Esophagus squamous epithelium (tissue), 5 donors: ENCODE measurements around the gene TRAF2. TPM values are rescaled to one million over a fixed set of nuclear protein-coding genes. Genes with fewer than 3 reads are reported as not detected.
A peak's percentile ranks its signal among the peaks of the same experiment; 100 is the strongest.

Experiments
- DNase-seq: peaks from one replicate; lab custom pipeline; 2025; lab: John Stamatoyannopoulos, UW
- H3K27ac ChIP-seq, 4 donors: fragments of 200-600 bp; sonication (generic); one replicate each; pipeline ENCODE4 v1.5.1; 2016 to 2019; ENCODE audit warnings: mild to moderate bottlenecking in 1 of 4
- H3K27me3 ChIP-seq, 4 donors: fragments of 200-600 bp; sonication (generic); 1 replicate in 3 of 4; 2 replicates in 1 of 4; pipeline versions ENCODE4 v1.5.1 to v1.6.0; 2017 to 2021; ENCODE audit warnings: antibody characterized with exemption in 1 of 4
- H3K36me3 ChIP-seq, 3 donors: fragments of 200-600 bp; sonication (generic); one replicate each; pipeline ENCODE4 v1.5.1; 2016 to 2019
- H3K4me1 ChIP-seq, 3 donors: fragments of 200-600 bp; sonication (generic); one replicate each; pipeline ENCODE4 v1.5.1; 2017 to 2019
- H3K4me3 ChIP-seq, 4 donors: fragments of 200-600 bp; sonication (generic); 1 replicate in 3 of 4; 2 replicates in 1 of 4; pipeline ENCODE4 v1.5.1; 2016 to 2019; ENCODE audit warnings: mild to moderate bottlenecking in 2 of 4, moderate library complexity in 1 of 4
- H3K9me3 ChIP-seq, 3 donors: fragments of 200-600 bp; sonication (generic); one replicate each; pipeline ENCODE4 v1.5.1; 2016 to 2019
- POLR2A ChIP-seq, 4 donors: fragments of 450-650 bp; IDR thresholded peaks; one replicate each; pipeline ENCODE4 v1.6.1; 2017; ENCODE audit warnings: antibody characterized with exemption in 4 of 4, mild to moderate bottlenecking in 4 of 4, moderate library complexity in 3 of 4
- WGBS, 2 donors: methylation state at CpG; one replicate each; pipeline ENCODE4 v1.1.5; 2018; 5-methylcytosine and 5-hydroxymethylcytosine counted together
- intact Hi-C: fragments of 100-400 bp; cut with DNase I; formaldehyde crosslinking; loops from one replicate; pipeline ENCODE4 v1.15.0; 2022
- total RNA-seq, 4 donors: library from RNA; depleted of rRNA; stranded (reverse); fragments of >200 nt; gene quantifications; one replicate each; pipeline ENCODE4 v1.1.0, GENCODE V29; 2016
- TF ChIP-seq, protein P1 (sequence below), 6 experiments: fragments of 450-650 bp in 4 of 6; fragments of 200-600 bp in 2 of 6; sonication (generic) in 2 of 6; IDR thresholded peaks; one replicate each; pipeline ENCODE4 v1.5.1; 2016 to 2019; ENCODE audit warnings: antibody characterized with exemption in 6 of 6, mild to moderate bottlenecking in 4 of 6, moderate library complexity in 4 of 6
- donor health status: DM: yes; HTN: yes; CAD: no.

The TRAF2 gene
- total RNA-seq, 4 donors from 2014 or later: 8.0 to 20.9 (median 13.2) TPM

DNA sequence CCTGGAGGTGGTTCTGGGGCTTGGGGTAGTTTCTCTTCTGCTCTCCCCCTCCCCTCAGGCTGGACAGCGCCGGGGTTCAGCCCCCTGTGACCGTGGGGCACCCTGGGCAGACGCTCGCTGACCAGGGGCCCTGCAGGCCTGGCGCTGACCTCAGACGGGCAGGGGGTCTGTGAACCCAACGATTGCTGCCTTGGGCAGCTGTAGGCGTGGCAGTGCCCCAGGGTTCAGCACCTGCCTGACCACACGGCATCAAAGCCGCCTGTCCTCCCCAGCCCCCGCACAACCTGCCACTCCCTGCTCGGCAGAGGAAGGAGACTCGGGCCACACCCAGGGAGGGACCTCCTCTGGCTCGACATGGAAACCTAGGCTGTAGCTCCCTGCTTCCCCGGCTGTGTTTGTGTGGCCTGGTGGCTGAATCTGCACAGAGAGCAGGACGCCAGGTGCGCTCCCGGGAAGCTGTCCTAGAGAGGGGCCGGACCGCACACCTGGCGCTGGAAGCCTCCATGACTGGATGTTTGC is 77.9 kb downstream of the TRAF2 start:
- peaks cover 23 to 47% (median 23%) of the 10 kb centered on the region in 3 donors for H3K4me1 ChIP-seq
- intact Hi-C loops: no loop called here
- no peak overlapping the region for H3K4me3 ChIP-seq
- peaks cover 0 to 13% (median 0%) of the 10 kb centered on the region in 4 donors for H3K27me3 ChIP-seq
- H3K27ac ChIP-seq: no peak overlapping the region
- no peaks in the 10 kb centered on the region for H3K9me3 ChIP-seq
- WGBS, 2 donors: 59% methylated on average over 7 of the region's 22 CpGs; no CpG with 5 or more reads in 1 of the 2 donors
- no peaks in the 10 kb centered on the region for H3K36me3 ChIP-seq
- TF ChIP-seq, protein P1, sequence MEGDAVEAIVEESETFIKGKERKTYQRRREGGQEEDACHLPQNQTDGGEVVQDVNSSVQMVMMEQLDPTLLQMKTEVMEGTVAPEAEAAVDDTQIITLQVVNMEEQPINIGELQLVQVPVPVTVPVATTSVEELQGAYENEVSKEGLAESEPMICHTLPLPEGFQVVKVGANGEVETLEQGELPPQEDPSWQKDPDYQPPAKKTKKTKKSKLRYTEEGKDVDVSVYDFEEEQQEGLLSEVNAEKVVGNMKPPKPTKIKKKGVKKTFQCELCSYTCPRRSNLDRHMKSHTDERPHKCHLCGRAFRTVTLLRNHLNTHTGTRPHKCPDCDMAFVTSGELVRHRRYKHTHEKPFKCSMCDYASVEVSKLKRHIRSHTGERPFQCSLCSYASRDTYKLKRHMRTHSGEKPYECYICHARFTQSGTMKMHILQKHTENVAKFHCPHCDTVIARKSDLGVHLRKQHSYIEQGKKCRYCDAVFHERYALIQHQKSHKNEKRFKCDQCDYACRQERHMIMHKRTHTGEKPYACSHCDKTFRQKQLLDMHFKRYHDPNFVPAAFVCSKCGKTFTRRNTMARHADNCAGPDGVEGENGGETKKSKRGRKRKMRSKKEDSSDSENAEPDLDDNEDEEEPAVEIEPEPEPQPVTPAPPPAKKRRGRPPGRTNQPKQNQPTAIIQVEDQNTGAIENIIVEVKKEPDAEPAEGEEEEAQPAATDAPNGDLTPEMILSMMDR (IDR thresholded peaks at IDR 0.05): no peak
- no peak for TF ChIP-seq POLR2A (IDR thresholded peaks at IDR 0.05)
- DNase-seq: no peak

DNA sequence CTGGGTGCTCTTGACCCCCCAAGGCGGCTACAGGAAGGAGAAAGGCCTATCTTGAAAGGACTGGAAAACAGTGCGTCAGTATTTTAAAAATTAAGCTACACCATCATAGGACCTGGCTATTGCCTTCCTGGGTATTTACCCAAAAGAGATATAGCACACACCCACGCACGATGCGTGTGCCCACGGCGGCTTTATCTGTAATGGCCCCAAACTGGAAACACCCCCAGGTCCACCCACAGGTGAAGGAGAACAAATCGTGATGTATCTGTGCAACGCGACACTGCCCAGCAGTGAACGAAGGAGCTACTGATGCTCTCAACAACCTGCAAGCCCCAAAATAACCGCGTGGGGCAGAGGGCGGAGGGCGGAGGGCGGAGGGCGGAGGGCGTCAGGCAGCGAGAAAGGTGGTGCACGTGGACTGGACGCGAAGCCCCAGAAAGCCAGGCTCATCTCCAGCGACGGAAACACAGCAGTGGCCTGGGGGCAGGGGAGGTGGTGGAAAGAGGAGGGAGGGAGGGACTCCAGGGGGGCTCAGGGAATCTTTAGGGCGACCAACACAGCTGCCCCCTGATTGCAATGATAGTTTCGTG is 78.6 kb downstream of the TRAF2 start:
- intact Hi-C loops: no loop called here
- Histone ChIP-seq H3K4me1 (peaks cover 23 to 47% (median 23%) of the 10 kb centered on the region in 3 donors), H3K9me3 (no peaks in the 10 kb centered on the region), H3K27me3 (peaks cover 0 to 18% (median 0%) of the 10 kb centered on the region in 4 donors), H3K27ac (no peak overlapping the region), H3K36me3 (no peaks in the 10 kb centered on the region), H3K4me3 (no peak overlapping the region)
- DNase-seq: no peak
- no peak for TF ChIP-seq POLR2A (IDR thresholded peaks at IDR 0.05)
- TF ChIP-seq, protein P1 (IDR thresholded peaks at IDR 0.05): no peak
- 82 to 84% methylated on average over 24 of the region's 26 CpGs for WGBS, 2 donors

DNA sequence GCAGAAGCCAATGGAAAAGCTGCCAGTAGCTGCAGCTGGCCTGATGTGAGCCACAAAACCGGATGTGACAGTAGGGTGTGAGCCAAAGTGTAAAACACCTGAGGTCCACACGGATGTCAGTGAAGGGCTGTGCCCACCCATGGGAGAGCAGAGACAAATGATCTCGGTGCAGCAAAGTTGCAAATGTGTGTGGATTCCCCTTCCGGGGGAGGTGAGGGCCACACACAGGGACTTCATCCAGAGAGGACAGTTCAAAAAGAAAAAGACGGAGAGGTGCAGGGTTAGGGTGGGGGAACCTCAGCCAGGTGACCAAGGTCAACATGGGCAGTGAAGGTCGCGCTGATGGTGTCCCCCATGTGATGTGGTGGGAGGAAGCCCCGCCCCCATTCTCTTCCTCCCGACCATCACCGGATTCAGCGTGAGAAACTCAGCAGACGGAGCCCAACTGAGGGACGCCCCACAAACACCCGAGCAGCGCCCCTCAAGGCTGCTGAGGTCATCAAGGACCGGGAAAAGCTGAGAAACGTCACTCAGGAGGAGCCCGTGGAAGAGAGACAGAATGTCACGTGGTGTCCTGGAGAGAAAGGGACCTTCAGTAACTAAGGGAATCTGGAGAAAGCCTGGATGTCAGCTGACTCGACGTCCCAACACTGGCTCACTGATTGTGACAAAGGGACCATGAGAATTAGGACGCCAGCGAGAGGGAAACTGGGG is 79.6 kb downstream of the TRAF2 start:
- Histone ChIP-seq H3K27ac (no peak overlapping the region), H3K36me3 (no peaks in the 10 kb centered on the region), H3K27me3 (peaks cover 0 to 24% (median 0%) of the 10 kb centered on the region in 4 donors), H3K9me3 (no peaks in the 10 kb centered on the region), H3K4me1 (peaks cover 21 to 44% (median 21%) of the 10 kb centered on the region in 3 donors), H3K4me3 (peak overlapping the region in 1 of 4 donors; percentile 28)
- TF ChIP-seq, protein P1 (IDR thresholded peaks at IDR 0.05): no peak
- TF ChIP-seq POLR2A (IDR thresholded peaks at IDR 0.05): no peak
- WGBS, 2 donors: 22 to 27% methylated on average over 18 to 20 of the region's 23 CpGs
- no peak for DNase-seq
- intact Hi-C loops: no loop called here

DNA sequence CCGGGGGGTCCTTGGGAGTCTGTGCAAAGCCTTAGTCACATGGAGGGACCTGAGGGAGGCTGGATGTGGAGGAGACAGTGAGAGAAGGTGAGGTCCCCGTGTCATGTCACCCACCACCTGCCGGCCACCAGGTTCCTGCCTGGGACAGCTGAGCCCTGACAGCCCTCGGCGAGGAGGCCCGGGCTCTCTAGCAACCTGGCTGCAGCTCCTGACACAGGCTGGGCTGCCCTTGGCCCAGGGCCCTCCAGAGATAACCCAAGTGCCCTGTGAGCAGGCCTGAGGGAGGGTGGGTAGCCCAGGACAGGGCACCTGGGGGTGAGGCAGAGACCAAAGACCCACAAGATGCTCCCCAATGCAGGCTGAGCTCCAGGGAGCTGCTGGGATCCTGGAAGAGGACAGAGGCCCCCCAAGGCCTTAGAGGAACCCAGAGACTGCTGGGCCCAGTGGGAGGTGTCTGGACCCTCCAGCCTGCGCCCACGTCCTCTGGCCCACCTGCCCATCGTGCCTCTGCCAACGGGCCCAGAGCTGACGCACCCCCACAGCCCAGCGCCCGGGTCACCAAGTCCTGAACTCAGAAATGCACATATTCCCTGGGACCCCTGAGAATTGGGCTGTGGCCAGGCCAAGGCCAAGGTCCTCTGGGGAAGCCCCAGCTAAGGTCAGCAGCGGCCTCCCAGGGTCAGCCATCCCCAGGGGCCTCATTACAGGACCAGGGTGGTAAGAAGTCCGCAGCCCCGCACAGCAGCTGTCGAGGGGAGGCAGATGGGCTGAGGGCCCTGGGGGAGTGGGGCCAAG is 82.2 kb downstream of the TRAF2 start:
- no peaks in the 10 kb centered on the region for H3K36me3 ChIP-seq
- TF ChIP-seq, protein P1 (IDR thresholded peaks at IDR 0.05): no peak
- no peak for TF ChIP-seq POLR2A (IDR thresholded peaks at IDR 0.05)
- WGBS, 2 donors: 67 to 87% methylated on average over 3 to 6 of the region's 17 CpGs
- no peak overlapping the region for H3K27ac ChIP-seq
- peaks cover 0 to 24% (median 0%) of the 10 kb centered on the region in 4 donors for H3K27me3 ChIP-seq
- no peak overlapping the region for H3K4me3 ChIP-seq
- DNase-seq: no peak
- intact Hi-C loops: no loop called here
- no peaks in the 10 kb centered on the region for H3K9me3 ChIP-seq
- H3K4me1 ChIP-seq: peaks cover 13 to 28% (median 15%) of the 10 kb centered on the region in 3 donors
